Measurements from ENCODE around the gene CDK2AP2.
"Not testable (repeated sequence)": the region's sequence is repeated elsewhere in the genome, so short reads cannot be mapped to it uniquely, and the experiment has no call there.

The CDK2AP2 gene

DNA sequence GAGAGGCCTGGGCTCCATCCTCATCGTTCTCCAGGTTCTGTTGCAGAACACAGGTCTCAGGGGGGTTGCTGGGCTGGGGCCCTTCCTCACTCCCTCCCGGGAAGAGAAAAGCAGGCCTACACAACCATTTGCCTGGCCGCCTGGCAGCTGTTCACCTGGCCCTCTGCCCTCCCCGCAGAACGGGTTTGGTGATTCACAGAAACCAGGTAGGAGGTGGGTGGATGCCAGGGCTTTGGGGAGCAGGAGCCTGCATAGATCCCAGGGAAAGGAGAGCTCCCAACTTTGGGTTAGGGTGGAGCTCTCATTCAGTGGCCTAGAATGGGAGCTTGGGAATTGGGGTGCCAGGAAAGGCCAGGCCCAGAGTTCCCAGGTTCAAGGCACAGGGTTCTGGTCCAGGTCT lies 39.9 kb downstream of the CDK2AP2 start:
- FAIRE-seq (no peak), DNase-seq (ENCODE audit: low spot score) (no peak)

DNA sequence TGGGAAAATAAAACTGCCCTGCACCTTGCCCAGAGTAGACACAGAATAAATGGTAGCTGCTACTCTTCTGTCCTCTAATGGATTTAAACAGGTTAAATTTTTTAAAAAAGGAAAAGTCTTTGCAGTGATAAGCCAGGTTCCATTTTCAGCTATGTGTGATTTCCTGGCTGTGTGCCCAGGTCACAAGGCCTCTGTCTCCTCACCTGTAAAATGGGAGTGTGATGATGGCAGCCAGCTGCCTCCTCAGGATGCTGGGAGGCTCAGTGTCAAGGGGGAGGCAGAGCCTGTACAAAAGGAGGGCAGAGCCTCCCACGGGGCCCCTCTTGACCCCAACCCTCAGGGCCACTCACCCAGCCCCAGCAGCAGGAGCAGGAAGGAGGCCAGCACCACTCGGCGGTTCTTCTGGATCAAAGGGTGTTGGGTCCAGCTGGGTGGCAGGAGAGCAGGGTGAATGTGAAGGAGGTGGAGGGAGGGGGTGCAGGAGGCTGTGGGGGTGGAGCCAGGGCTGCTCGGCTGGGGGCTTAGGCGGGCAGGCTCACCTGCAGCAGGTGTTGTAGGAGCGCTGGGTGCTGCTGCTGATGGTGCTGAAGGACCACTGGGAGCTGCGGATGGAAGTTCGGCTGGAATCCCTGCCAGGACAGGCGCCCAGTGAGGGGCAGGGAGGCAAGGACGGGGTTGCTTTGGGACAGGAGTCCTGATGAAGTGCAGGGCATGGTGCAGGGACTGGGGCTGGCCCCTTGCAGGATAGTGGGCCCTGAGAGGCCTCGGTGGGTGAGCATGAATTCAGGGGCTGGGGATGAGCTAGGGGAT lies 40.8 kb downstream of the CDK2AP2 start:
- no peak for FAIRE-seq

GRCh38 chr11:67466367-67466766 lies 41.6 kb downstream of the CDK2AP2 start:
- no peak for DNase-seq (ENCODE audit: low spot score)
- FAIRE-seq, result no peak

More for the DNA sequence above, 40.8 kb downstream of the CDK2AP2 start:
- DNase-seq (ENCODE audit: low spot score), result no peak

DNA sequence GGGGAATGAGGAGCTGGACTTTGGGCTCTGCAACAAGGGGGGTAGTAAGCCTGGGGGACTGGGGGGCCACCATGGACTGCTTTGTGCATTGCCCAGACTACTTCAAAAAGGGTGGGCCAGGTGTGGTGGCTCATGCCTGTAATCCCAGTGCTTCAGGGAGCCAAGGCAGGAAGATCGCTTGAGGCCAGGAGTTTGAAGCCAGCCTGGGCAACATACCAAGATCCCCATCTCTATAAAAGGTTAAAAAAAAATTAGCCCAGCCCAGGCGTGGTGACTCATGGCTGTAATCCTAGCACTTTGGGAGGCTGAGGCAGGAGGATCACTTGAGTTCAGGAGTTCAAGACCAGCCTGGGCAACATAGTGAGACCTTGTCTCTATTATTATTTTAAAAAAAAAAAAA lies 42.4 kb downstream of the CDK2AP2 start:
- DNase-seq (ENCODE audit: low spot score), result peak; percentile 4
- not testable (repeated sequence) for FAIRE-seq

GRCh38 chr11:67465189-67465510 lies 42.8 kb downstream of the CDK2AP2 start:
- peak; percentile 5 for DNase-seq (ENCODE audit: low spot score)
- no peak for FAIRE-seq

DNA sequence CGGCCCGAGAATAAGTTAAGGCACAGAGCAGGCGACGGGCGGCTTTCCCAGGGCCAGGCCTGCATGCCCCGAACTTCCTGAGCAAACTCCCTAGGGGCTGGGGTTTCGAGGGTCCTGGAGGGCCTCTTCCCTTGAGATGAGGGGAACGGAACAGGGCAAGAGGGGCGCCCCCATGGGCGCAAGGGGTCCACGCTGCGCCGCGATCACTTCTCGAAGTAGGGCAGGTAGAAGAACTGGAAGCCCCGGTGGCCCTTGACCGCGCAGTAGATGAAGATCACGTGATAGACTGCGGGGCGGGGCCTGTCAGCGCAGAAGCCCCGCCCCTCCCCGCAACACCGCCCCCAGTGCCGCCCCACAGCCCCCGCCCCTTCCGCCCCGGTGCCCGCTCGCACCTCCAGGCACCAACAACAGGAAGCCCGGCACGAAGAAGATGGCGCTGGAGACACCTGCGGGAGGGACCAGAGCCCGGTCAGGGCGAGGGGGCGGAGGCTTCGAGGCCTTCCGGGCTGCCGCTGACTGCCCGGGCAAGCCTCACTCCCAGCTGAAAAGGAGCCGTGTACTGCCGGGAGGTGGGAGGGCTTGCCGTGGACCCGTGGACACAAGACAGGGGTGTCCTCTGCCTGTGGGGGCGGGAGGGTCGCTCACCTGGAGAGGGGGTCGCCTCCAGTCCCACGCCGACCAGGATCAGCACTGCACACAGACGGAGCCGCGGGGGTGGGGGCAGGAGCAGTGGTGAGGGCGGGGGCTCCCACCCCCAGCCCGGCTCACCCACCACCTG lies 43.4 kb downstream of the CDK2AP2 start:
- no peak for FAIRE-seq
- peak; percentile 78 for DNase-seq (ENCODE audit: low spot score)

- DNase-seq (ENCODE audit: low spot score), result peak; percentile 75
- FAIRE-seq, result no peak
Measured at GRCh38 chr11:67463680-67464410, 44.1 kb downstream of the CDK2AP2 start.

GRCh38 chr11:67463186-67463585 lies 44.8 kb downstream of the CDK2AP2 start:
- DNase-seq (ENCODE audit: low spot score) (no peak), FAIRE-seq (no peak)

- no peak for DNase-seq (ENCODE audit: low spot score)
- no peak for FAIRE-seq
Measured at GRCh38 chr11:67458266-67458665, 49.7 kb downstream of the CDK2AP2 start.

- no peak for DNase-seq (ENCODE audit: low spot score)
- no peak for FAIRE-seq
Measured at GRCh38 chr11:67457453-67457852, 50.5 kb downstream of the CDK2AP2 start.
